ENCODE results near the gene LTN1.

LTN1 gene

DNA sequence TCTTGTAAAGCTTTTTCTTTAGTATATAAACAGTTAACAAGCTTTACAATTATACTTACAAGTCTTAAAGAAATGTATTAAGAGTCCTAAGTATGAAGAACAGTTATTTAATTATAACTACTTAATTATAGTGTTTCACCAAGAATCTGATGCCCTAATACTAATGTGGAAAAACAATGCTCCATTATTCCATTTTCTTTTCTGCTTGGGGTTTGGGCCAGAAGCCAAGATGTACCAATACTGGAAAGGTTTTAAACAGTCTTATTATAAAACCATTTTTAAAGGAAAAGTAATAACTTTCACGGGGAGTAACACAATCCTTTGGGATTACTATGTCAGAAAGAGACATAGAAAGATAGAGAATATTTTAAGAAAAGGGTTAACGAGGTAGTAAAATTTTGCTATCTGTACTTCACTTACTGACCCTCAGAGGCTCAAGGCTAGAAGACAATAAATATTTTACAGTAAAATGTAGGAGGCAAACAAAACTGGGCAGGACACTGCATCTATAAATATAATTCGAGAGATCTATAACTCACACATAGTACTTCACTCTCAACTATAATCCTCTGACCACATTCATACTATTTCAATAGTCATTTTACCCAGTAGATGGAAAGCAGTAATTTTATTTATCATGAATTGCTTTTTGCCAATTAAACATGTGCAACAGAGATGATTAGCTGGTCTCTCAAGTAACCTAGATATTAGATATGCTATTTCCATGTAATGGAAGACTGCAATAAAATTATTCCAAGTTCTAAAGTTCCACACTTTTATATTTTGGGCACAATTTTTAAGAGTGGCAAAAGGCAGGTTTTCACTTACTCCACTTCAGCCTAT lies 63.9 kb downstream of the LTN1 start:
- no peak for FAIRE-seq

DNA sequence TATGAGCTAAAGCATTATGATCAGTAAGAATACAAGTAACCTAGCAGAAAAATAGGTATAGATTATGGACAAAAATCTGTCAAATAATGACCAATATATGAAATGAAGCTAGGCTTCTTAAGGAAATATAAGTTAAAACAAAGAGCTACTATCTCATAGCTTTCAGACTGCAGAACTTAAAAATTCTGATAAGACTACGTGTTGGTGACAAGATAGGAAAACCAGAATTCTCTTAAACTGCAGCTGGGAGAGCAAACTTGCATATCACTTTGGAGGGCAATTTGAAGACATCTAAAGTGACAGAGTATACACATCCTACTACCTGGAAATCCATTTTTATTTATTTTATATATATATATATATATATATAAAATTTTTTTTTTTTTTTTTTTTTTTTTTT lies 65.5 kb downstream of the LTN1 start:
- FAIRE-seq, result no peak

DNA sequence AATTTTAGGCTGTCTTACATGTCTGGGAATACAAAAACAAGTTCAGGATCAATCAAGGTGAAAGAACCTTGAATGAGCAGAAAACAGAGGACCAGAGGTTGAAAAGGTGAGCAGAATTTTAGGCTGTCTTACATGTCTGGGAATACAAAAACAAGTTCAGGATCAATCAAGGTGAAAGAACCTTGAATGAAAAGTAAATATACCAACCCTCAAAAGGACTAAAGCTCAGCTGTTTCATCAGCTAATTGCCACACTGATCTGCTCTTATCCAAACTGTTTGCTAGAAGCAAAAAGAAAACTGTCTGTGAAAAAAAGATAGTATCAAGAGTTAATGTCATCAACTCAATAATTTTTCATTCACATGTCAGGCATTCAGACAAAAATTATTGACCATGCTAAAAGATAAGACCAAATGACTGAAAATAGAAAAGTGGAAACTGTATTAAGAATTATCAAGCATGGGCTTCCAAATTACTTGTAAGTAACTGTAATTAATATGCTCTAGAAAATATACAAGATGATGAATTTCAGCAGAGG lies 69.2 kb downstream of the LTN1 start:
- FAIRE-seq, result no peak

DNA sequence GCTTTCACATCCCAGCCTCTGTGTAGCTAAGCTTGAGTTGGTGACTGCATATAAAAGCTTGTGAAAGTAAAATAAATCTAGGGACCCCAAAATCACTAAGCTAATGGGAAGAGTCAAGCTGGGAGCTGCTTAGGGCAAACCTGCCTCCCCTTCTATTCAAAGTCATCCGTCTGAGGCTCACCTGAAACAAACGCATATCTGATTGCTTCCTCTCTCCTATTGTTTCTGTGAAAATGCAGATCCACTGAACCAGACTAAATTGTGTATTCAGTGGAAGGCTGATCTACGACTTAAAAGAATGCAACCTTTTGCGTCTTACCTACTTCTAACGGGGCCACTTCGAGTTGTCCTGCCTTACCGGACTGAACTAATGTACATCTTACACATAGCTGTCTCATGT lies 70.3 kb downstream of the LTN1 start:
- FAIRE-seq, result no peak

DNA sequence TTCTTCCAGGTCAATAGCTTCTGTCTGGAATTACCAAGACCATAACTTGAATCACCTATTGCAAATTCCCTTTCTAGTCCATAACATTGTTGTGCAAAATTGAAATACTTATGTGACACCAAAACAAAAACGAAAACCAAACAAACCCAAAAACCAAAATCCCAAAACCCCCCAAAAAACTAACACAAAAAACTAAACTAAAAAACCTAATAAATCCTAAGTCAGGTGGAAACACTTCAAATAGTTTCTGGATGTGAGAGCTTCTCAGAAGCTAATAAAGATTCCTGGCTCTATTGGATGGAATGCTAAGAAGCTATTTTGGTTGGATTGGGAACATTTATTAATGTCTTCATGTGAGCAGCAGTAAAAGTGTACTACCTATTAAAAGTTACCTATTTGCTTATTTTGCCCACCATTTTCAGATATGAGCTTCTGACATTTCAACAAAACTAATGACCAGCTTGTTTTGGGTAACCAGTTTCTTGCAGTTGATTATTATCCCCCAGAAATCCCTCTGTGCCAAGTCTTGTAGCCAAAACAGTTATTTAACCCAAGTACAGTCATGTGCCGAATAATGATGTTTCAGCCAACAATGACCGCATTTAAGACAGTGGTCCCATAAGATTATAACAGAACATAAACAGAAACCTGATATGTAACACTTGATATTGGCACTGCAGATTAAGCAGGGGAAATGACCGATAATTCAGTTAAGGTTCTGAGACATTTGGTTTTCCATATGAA lies 76.4 kb downstream of the LTN1 start:
- no peak for FAIRE-seq

DNA sequence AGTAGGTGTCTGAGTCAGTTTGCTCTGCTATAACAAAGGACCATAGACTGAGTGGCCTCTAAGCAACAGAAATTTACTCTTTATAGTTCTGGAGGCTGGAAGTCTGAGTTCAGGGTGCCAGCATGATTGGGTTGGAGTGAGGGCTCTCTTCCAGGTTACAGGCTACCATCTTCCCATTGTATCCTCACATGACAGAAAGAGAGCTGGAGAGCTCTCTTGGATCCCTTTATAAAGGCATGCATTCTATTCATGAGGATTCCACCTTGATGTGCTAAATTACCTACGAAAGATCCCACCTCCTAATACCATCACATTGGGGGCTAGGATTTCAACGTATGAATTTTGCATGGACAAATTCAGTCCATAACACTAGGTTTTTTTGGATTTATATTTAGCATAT lies 79.6 kb downstream of the LTN1 start:
- no peak for FAIRE-seq

DNA sequence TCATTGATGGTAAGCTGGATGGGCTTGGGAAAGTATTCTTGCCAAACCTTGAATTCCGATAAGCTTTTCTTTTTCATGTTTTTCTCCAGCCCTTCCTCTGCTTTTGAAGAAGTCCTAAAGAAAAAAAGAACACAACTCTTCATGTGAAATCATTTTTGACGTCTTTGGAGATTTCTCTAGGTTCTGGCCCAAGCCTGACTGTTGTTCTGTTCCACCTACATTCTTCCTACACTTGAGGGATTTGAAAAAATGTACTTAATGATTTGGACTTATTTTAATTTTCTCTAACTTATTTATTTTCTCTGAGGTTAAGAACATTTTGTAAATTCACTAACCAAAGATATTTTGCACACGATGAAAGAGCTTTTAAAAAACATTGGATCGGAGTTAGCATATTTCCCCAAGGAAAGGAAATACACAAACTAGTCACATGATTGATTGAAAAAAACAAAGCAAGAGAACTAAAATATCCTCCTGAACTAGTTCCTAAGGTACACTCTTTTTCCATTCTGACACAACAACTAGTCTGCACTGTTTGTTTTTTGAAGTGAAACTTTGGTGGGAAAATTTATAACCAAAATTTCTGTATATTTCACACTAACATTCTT lies 82.3 kb downstream of the LTN1 start:
- FAIRE-seq, result no peak

DNA sequence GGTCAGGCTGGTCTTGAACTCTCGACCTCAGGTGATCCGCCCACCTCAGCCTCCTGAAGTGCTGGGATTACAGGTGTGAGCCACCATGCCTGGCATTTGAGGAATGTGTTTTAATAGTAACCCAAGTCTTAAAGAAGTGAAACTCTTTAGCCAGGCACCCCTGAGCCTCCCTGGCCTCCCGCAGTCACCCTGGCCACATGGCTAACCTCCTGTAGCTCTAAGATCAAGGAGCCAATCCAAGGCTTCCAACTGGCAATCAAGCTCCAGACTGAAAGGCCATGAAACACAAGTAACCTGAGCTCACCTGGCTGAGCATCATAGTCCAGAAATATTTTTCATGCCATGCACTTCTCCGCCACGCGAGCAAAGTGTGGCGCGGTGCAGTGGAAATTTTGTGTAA lies 84.3 kb downstream of the LTN1 start:
- no peak for FAIRE-seq

DNA sequence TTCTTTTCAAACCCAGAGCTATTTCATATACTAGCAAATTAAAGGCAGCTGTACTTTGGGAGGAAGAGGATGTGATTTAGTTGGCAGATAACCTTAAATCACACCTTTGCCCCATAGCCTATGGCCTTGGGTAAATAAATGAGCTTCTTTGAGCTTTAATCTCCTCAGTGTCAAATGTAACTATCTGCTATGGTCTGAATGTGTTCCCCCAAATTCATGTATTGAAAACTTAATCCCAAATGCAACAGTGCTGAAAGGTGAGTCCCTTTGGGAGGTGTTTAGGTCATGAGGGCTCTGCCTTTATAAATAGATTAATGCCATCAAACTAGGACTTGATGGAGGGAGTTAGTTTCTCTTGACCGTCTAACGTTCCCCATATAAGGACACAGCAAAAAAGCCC lies 85.8 kb downstream of the LTN1 start:
- FAIRE-seq, result no peak

DNA sequence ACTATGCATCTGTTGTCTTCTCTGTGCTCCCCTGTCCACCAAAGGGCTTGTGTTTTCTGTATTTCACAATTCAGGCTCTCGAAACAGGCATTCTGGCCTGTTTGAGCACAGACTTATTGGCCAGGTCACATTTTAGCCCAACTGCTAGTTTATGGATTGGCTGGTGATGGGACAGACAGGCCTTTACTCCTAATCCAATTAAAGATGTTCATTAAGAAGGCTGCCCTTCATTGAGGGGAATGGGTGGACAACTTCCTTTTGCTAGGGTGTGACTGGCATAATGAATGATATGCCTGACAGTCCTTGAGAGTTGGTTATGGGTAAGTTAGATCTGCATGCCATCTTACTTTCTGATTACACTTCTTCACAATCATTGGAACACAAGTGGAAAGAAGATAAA lies 86.4 kb downstream of the LTN1 start:
- FAIRE-seq, result no peak

DNA sequence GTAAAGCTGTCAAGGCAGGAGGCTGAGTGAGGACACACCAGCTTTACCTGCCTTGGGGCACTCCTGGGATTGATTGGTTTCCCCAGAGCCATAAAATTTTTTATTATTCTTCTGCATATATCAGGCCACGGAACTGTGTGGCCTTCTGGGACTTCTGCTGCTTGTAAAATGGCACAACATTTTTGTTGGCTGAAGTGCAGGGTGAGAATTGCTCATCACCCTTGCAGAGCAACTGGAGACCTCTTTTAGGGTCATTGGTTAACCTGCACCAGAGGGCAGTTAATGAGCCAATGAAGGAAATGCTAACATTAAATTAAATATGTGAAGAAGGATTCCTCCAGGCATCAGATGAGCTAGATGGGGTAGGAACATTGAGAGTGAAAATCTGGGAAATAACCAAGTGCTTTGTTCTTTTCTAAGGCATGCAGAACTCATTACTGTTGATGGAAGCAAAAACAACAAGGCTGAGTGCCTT lies 87.7 kb downstream of the LTN1 start:
- FAIRE-seq, result no peak

DNA sequence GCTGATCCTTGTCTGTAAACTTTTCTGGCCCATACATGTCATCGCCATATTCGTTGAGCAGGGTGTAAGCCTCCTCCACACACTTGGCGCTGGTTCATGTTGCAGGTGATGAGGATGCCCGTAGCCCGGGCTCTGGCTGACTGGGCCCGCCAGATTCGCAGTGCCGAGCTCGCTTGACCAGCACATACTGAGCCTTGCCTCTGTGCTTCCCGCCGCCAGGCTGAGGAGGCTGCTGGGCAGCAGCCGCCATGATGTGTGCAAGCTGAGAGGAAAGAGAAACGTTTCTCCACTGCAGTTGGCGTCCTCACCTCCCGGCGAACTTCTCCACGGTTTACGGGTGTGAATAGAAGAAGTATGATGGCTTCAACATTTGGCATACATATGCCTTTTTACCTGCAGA lies 89.2 kb downstream of the LTN1 start:
- FAIRE-seq, result no peak

DNA sequence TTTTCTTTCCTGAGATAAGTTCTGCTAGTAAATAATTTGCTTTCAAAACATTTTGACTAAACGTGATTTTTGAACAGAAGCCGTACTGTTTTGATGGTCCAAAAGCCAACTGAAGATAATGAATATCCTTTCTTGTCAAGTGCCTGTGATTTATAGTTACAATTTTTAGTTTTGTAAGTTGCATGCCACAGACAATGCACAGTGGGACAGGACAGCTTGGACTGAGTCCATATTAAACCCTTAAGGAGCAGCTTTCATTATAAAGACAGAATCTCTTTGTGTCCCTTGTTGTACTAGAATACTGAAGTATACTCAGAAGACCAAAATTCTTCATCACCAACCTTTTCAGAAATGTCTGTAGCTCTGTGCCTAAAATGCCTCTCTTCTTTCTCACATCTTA lies 92.2 kb downstream of the LTN1 start:
- FAIRE-seq, result no peak

DNA sequence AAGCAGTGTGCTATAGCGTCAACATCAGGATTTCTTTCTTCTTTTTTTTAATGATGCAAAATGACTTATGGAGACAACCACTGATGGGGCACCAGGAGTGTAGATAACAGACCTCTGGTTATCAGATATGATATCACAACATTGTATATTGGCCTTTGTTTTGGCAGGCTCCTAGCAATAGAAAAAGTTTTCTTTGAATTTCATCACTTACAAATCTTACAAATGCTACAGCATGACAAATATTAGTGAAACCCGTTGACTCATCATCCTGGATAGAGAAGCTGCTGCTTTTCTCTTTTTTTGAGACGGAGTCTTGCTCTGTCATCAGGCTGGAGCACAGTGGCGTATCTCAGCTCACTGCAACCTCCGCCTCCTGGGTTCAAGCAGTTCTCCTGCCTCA lies 92.9 kb downstream of the LTN1 start:
- no peak for FAIRE-seq

DNA sequence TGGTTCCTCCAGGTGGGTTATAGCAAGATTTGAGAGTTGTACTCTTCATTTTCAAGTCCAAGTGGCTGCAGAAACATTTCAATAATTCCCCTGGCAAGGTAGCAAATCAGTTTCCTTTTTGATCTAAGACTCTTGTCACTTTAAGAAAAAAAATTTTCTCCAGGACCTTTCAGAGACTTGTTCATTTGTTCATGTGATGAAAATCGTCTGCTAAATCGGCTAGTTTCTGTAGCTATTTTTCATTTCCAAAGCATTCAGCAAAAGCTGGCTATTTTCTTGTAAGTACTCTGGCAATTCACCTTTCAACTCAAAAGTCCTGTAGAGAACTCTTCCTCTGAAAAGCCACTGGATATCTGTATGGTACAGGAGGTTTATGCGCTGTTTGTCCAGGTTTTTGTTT lies 93.5 kb downstream of the LTN1 start:
- no peak for FAIRE-seq

DNA sequence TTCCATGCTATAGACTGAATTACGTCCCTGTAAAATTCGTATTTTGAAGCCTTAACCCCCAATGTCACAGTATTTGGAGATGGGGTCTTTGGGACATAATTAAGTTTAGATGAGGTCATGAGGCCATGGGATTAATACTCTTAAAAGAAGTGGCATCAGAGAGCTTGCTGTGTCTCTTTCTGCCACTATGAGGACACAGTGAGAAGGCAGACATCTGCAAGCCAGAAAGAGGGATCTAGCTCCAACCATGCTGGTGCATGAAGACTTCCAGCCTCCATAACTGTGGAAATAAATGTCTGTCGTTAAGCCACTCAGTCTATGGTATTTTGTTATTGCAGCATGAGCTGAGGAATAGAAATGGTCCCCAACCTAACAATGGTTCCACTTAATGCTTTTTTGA lies 99.0 kb downstream of the LTN1 start:
- FAIRE-seq, result no peak

DNA sequence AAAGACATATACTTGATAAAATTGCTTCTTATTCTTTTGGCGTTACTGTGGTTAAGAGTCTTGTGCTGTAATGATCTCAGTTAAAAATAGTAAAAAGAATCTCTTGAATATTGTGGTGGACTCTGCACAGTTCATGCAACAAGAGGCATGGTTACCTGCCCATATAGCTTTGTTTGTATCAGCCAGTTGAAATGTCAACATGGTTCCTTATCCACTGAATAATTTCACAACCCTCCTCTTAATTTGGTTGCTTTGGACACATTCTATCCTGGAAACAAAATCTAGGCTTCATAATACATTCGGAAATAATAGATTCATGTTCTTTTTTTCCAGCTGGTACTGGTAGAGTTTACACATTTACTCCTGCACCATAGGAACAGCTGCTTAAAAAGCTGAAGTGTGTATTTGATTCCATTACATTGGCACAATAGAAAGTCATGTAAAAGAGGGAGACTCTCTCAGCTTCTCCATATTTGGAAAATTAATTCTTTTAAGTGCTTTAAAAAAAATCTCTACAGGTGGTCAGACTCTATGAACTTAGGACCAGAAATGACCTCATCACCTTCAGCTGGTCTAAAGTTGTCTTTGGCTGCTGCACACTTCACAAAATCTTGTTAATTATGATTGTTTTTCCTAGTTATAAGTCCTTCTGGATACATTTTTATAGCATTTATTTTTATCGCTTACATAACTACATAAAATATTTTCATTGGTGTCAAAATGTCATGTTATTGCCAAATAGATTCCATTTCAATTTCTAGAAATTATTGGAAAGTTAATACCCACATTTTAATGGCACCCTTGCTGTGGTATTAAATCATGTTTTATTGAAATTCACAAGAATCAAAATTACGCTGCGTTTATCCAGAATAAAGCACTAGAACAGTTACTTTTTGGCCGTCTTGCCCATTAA lies 100.2 kb downstream of the LTN1 start:
- FAIRE-seq, result no peak

DNA sequence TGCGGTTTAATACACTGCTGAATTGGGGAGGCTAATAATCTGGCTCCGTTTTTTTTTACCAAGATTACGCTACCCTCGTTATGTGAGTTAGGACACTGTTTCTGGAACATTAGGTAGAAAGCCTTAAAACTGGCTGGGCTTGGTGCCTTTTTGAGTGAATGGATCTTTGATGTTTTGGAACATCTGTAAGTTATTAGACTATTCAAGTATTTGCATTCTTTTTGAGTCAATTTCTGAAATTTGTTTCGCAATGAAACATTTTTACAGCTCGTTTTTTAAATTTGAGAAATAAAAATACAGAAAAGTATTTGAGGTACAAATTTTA lies 106.9 kb downstream of the LTN1 start:
- FAIRE-seq, result no peak

DNA sequence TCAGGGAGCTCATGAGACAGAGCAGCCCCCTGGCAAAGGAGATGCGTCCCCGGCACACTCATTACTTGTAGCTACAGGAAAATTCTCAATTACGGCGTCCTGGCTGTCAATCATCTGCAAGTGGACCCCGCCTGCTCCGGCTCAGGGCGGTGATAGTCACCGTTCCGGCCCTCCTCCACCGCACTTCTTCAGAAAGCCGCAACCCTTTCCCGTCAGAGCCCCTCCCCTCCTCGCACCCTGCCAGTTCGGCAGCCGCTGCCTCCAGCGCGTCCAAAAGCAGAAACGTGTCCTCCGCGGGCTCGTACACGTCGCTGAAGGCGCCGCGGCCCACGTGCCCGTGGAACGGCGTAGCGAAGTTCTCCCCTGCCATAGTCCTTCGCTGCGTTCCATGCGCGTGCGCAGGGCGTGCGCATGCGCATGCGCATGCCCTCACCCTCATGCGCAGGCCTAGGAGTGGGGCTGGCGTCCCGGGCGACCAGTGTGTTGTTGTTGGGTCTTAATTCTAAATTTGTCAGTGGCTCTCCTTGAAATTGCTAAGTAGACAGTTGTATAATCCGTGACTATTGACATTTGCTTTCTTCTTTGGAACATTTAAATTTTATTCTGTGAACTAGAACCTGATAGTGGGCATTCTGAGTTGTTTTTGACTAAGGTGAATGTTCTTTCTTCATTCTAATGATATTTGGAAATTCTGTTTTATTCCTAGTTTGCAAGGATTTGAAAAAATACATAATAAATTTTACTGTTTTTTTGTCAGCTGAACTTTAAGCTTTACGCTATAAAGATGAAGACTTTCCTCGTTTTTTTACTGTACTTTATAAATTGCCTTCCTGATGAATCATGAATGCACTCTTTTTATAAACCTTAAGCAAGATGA lies 107.5 kb downstream of the LTN1 start:
- no peak for FAIRE-seq

DNA sequence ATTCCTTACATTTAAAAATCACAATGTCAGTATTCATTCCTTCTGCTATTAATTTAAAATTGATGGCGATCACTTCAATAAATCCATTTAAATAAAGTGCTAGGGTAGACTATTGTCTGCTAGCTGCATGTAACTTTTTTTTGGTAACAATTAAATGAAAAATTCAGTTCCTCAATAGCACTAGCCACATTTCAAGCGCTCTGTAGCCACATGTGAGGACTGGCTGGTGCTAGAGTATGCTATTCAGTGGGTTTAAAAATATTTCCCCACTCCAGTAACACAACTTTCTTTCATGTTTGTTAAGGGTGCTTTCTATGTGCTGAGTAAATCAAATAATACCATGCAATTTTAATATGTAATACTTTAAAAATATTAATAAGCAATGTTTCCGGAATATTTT lies 108.2 kb downstream of the LTN1 start:
- no peak for FAIRE-seq

DNA sequence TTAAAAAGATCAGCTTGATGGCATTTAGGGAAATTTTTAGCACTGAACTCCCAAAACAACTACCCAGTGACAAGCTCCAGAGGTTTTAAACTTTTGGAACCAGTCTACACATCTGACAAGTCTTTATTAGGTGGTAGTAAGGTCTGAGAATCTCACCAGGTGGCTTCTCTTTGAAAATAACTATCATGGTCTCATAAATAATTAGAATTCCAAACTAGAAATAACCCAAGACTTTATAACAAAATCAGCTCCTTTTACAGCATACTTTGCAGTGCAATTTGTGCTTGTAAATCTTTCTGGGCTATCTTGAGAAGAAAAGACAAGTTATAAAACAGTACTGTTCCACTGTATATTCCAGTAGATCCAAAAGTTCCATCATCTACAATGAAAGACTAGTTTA lies 108.7 kb downstream of the LTN1 start:
- FAIRE-seq, result no peak

DNA sequence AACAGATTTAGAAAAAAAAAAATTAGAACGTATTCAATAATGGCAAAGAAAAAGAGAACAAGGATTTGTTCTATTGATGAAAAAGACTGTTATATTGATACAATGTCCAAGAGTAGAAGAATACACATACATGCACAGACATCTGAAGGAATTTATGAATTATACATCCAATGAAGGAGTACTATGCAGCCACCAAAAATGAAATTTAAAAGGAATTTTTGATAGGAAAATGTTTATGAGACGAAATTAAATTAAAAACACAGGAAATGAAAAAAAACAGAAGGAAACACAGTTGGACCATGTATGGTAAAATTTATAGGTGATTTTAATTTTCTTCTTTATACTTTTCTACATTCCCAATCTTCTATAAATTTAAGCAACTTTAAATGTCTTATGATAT lies 110.3 kb downstream of the LTN1 start:
- peak; percentile 21 for FAIRE-seq

All from colon (tissue), 2 donors.